H1 (cell line): ENCODE measurements around the gene BSN. TPM values are rescaled to one million over a fixed set of nuclear protein-coding genes. Genes with fewer than 3 reads are reported as not detected.

Experiments
- CTCF ChIA-PET: fragments of 300-600 bp; sonication (Branson Sonifier 250); formaldehyde crosslinking; loops from one replicate; lab custom pipeline; 2021; ENCODE audit not compliant: partially characterized antibody; lab: Charles Lee
- POLR2A ChIA-PET: fragments of 300-600 bp; sonication (Branson Sonifier 250); formaldehyde crosslinking; loops from one replicate; lab custom pipeline; 2021; ENCODE audit warnings: inconsistent platforms; ENCODE audit not compliant: partially characterized antibody; lab: Charles Lee
- DNase-seq, 2 experiments: peaks; one replicate each; pipeline versions ENCODE4 v3.0.0 to v3.0.0-alpha.2; 2010 to 2022; ENCODE audit warnings: low spot score in 2 of 2, low read depth in 1 of 2, mixed read lengths in 1 of 2
- FAIRE-seq: peaks from 2 replicates; lab custom pipeline; 2011; peaks lifted over from hg19 to GRCh38; lab: Jason Lieb, UNC
- H2AFZ ChIP-seq: 2 replicates; pipeline ENCODE4 v1.8.1; 2012; ENCODE audit warnings: low read length, inconsistent platforms
- H2AK5ac ChIP-seq: 2 replicates; pipeline ENCODE4 v1.6.1; 2013; ENCODE audit warnings: low read depth, low read length
- H2BK120ac ChIP-seq: replicated peaks from 2 replicates; pipeline ENCODE3; 2013; ENCODE audit warnings: low read depth, low read length, inconsistent platforms
- H2BK12ac ChIP-seq: 2 replicates; pipeline ENCODE4 v1.6.1; 2013; ENCODE audit warnings: low read depth, low read length
- H2BK15ac ChIP-seq: 2 replicates; pipeline ENCODE4 v1.6.1; 2013; ENCODE audit warnings: low read length
- H2BK20ac ChIP-seq: 2 replicates; pipeline ENCODE4 v1.6.1; 2013; ENCODE audit warnings: low read length
- H2BK5ac ChIP-seq: 2 replicates; pipeline ENCODE4 v1.6.1; 2013; ENCODE audit warnings: low read depth, low read length
- H3K14ac ChIP-seq: 2 replicates; pipeline ENCODE4 v1.6.1; 2013; ENCODE audit warnings: inconsistent platforms; ENCODE audit not compliant: insufficient read length
- H3K18ac ChIP-seq: 2 replicates; pipeline ENCODE4 v1.6.1; 2013; ENCODE audit warnings: low read length; ENCODE audit errors: extremely low read depth
- H3K23ac ChIP-seq: 2 replicates; pipeline ENCODE4 v1.6.1; 2013; ENCODE audit warnings: inconsistent platforms; ENCODE audit not compliant: insufficient read length
- H3K23me2 ChIP-seq: 2 replicates; pipeline ENCODE4 v1.6.1; 2013; ENCODE audit warnings: low read depth, low read length
- H3K27ac ChIP-seq: 2 replicates; pipeline ENCODE4 v1.6.1; 2011; ENCODE audit warnings: low read depth, low read length, inconsistent platforms
- H3K27me3 ChIP-seq, 4 experiments: replicated peaks in 1 of 4; 1 replicate in 1 of 4; 2 replicates in 3 of 4; pipeline versions ENCODE4 v1.6.1 to v1.8.1; 2011 to 2013; ENCODE audit warnings: low read length in 3 of 4, mild to moderate bottlenecking in 3 of 4, inconsistent platforms in 2 of 4, mixed read lengths in 2 of 4, moderate library complexity in 1 of 4; ENCODE audit not compliant: control insufficient read depth in 3 of 4, insufficient read depth in 3 of 4; ENCODE audit errors: extremely low read depth in 1 of 4
- H3K36me3 ChIP-seq, 4 experiments: 2 replicates each; pipeline versions ENCODE4 v1.6.1 to v1.8.1; 2011 to 2013; ENCODE audit warnings: mild to moderate bottlenecking in 4 of 4, low read length in 3 of 4, moderate library complexity in 2 of 4, control low read depth in 1 of 4, inconsistent platforms in 1 of 4; ENCODE audit not compliant: insufficient read depth in 4 of 4, control insufficient read depth in 2 of 4
- H3K4ac ChIP-seq: replicated peaks from 2 replicates; pipeline ENCODE3; 2013; ENCODE audit warnings: low read length, low read depth, mixed read lengths, inconsistent platforms; ENCODE audit not compliant: insufficient read length
- H3K4me1 ChIP-seq, 4 experiments: replicated peaks in 1 of 4; 1 replicate in 1 of 4; 2 replicates in 3 of 4; pipeline versions ENCODE4 v1.6.1 to v1.8.1; 2011 to 2013; ENCODE audit warnings: low read length in 3 of 4, inconsistent platforms in 2 of 4, mixed read lengths in 1 of 4; ENCODE audit not compliant: insufficient read depth in 4 of 4, control insufficient read depth in 3 of 4
- H3K4me2 ChIP-seq, 2 experiments: 2 replicates each; pipeline versions ENCODE4 v1.6.1 to v1.8.1; 2011 to 2013; ENCODE audit warnings: low read depth in 2 of 2, low read length in 2 of 2, control low read depth in 1 of 2, inconsistent platforms in 1 of 2, mild to moderate bottlenecking in 1 of 2; ENCODE audit not compliant: insufficient read depth in 1 of 2
- H3K4me3 ChIP-seq, 4 experiments: fragments of 200-600, 300-600 bp in 1 of 4; sonication (generic), shearing (Covaris generic), sonication (Bioruptor Twin) in 1 of 4; 2 replicates each; pipeline versions ENCODE4 v1.5.1 to v1.8.1; 2011 to 2016; ENCODE audit warnings: low read length in 4 of 4, low read depth in 3 of 4, control low read depth in 2 of 4, inconsistent platforms in 2 of 4, mild to moderate bottlenecking in 2 of 4, mixed read lengths in 1 of 4, moderate library complexity in 1 of 4; ENCODE audit not compliant: insufficient read depth in 2 of 4; ENCODE audit errors: extremely low read depth in 1 of 4
- H3K56ac ChIP-seq: replicated peaks from 2 replicates; pipeline ENCODE3; 2013; ENCODE audit warnings: low read depth, mild to moderate bottlenecking, mixed read lengths, low read length, inconsistent platforms; ENCODE audit not compliant: insufficient read length
- H3K79me1 ChIP-seq: 2 replicates; pipeline ENCODE4 v1.6.1; 2013; ENCODE audit warnings: low read depth, low read length, control low read depth
- H3K79me2 ChIP-seq, 2 experiments: 2 replicates each; pipeline versions ENCODE4 v1.6.1 to v1.8.1; 2012 to 2013; ENCODE audit warnings: low read length in 2 of 2, mild to moderate bottlenecking in 2 of 2, inconsistent platforms in 1 of 2; ENCODE audit not compliant: insufficient read depth in 2 of 2, control insufficient read depth in 1 of 2
- H3K9ac ChIP-seq, 4 experiments: replicated peaks in 1 of 4; 1 replicate in 1 of 4; 2 replicates in 3 of 4; pipeline versions ENCODE4 v1.6.1 to v1.8.1; 2011 to 2013; ENCODE audit warnings: low read depth in 3 of 4, low read length in 3 of 4, control low read depth in 2 of 4, mild to moderate bottlenecking in 2 of 4, moderate library complexity in 2 of 4, inconsistent platforms in 1 of 4; ENCODE audit errors: extremely low read depth in 1 of 4
- H3K9me3 ChIP-seq, 2 experiments: 2 replicates each; pipeline versions ENCODE4 v1.6.1 to v1.8.1; 2012 to 2013; ENCODE audit warnings: mild to moderate bottlenecking in 2 of 2, moderate library complexity in 2 of 2, control low read depth in 1 of 2, inconsistent platforms in 1 of 2, low read depth in 1 of 2, low read length in 1 of 2, mixed read lengths in 1 of 2; ENCODE audit not compliant: insufficient read depth in 2 of 2
- H4K20me1 ChIP-seq, 2 experiments: replicated peaks in 1 of 2; 2 replicates each; pipeline versions ENCODE3 to v1.8.1; 2011 to 2013; ENCODE audit warnings: inconsistent platforms in 2 of 2, low read length in 2 of 2, mild to moderate bottlenecking in 1 of 2; ENCODE audit not compliant: insufficient read depth in 2 of 2, control insufficient read depth in 1 of 2
- H4K5ac ChIP-seq: 2 replicates; pipeline ENCODE4 v1.6.1; 2013; ENCODE audit warnings: low read length, low read depth, mixed read lengths, inconsistent platforms; ENCODE audit not compliant: insufficient read length
- H4K8ac ChIP-seq: 2 replicates; pipeline ENCODE4 v1.8.0; 2013; ENCODE audit warnings: mild to moderate bottlenecking, moderate library complexity, low read length, inconsistent platforms; ENCODE audit not compliant: insufficient read depth; ENCODE audit errors: extremely low read depth
- H4K91ac ChIP-seq: replicated peaks from 2 replicates; pipeline ENCODE3; 2013; ENCODE audit warnings: low read length, mixed read lengths, inconsistent platforms; ENCODE audit not compliant: insufficient read length
- ASH2L ChIP-seq: fragments of 200-600, 300-600 bp; sonication (generic); IDR thresholded peaks from one replicate; pipeline ENCODE4 v1.7.1; 2017; ENCODE audit warnings: low read length
- BACH1 ChIP-seq: IDR thresholded peaks from 2 replicates; pipeline ENCODE4 v1.6.1; 2012; ENCODE audit warnings: low read length, improper control_type of control experiment
- BCL11A ChIP-seq, 2 experiments: IDR thresholded peaks; one replicate each; pipeline ENCODE4 v1.6.1; 2011; ENCODE audit warnings: low read depth in 2 of 2, low read length in 2 of 2, mild to moderate bottlenecking in 2 of 2
- BRCA1 ChIP-seq: IDR thresholded peaks from 2 replicates; pipeline ENCODE4 v1.6.1; 2012; ENCODE audit warnings: low read depth, low read length, improper control_type of control experiment
- CHD1 ChIP-seq: IDR thresholded peaks from 2 replicates; pipeline ENCODE4 v1.6.1; 2012; ENCODE audit warnings: low read depth, low read length, improper control_type of control experiment
- EZH2 ChIP-seq: fragments of 200-600 bp; sonication (generic); IDR thresholded peaks from 2 replicates; pipeline ENCODE4 v1.7.1; 2012; ENCODE audit warnings: low read depth, mild to moderate bottlenecking, moderate library complexity, low read length, inconsistent platforms; ENCODE audit not compliant: severe bottlenecking
- POLR2A ChIP-seq, 2 experiments: IDR thresholded peaks; 1 replicate in 1 of 2; 2 replicates in 1 of 2; pipeline ENCODE4 v1.6.1; 2011; ENCODE audit warnings: low read depth in 2 of 2, low read length in 2 of 2, mild to moderate bottlenecking in 2 of 2; ENCODE audit errors: control extremely low read depth in 1 of 2
- RAD21 ChIP-seq, 2 experiments: IDR thresholded peaks in 1 of 2; conservative IDR thresholded peaks in 1 of 2; 2 replicates each; pipeline ENCODE4 v1.6.1; 2011; ENCODE audit warnings: low read depth in 2 of 2, low read length in 2 of 2, improper control_type of control experiment in 1 of 2, inconsistent platforms in 1 of 2, mild to moderate bottlenecking in 1 of 2, moderate library complexity in 1 of 2
- RFX5 ChIP-seq: IDR thresholded peaks from 2 replicates; pipeline ENCODE4 v1.6.1; 2011; ENCODE audit warnings: low read depth, low read length, improper control_type of control experiment, borderline replicate concordance
- SIRT6 ChIP-seq: IDR thresholded peaks from one replicate; pipeline ENCODE4 v1.7.1; 2012; ENCODE audit warnings: low read length, inconsistent platforms
- TBP ChIP-seq: IDR thresholded peaks from 2 replicates; pipeline ENCODE4 v1.6.1; 2011; ENCODE audit warnings: low read depth, low read length, improper control_type of control experiment
- TEAD4 ChIP-seq: IDR thresholded peaks from 2 replicates; pipeline ENCODE4 v1.6.1; 2012; ENCODE audit warnings: low read depth, low read length, inconsistent platforms, mixed read lengths
- WGBS, 2 experiments: shearing (Covaris generic) in 1 of 2; methylation state at CpG; one replicate each; pipeline versions ENCODE4 v1.1.6 to v1.1.7; 2013 to 2015; ENCODE audit warnings: low lambda C conversion rate in 2 of 2, mixed read lengths in 2 of 2, inconsistent platforms in 1 of 2, low coverage in 1 of 2, missing lambda C conversion rate in 1 of 2; ENCODE audit not compliant: insufficient replicate concordance in 2 of 2, insufficient coverage in 1 of 2, insufficient read length in 1 of 2; ENCODE audit errors: extremely low coverage in 1 of 2, missing lambda C conversion rate in 1 of 2; 5-methylcytosine and 5-hydroxymethylcytosine counted together
- polyA plus RNA-seq, 7 experiments: library from polyadenylated mRNA; depleted of rRNA in 3 of 7; stranded (reverse) in 5 of 7; unstranded in 2 of 7; fragments of >200 nt in 5 of 7; fragments of 200-250 nt in 2 of 7; gene quantifications; 1 replicate in 5 of 7; 2 replicates in 1 of 7; 4 replicates in 1 of 7; pipeline versions ENCODE4 v1.2.1 to v1.2.3, GENCODE V29; 2011 to 2013; ENCODE audit warnings: missing spikeins in 2 of 7, mixed read lengths in 2 of 7
- total RNA-seq: library from RNA; stranded (reverse); fragmentation: NEBNext Ultra II Directional; extraction: Animal tissue kit (Norgen Biotek cat#: 25700); gene quantifications from 2 replicates; pipeline ENCODE4 v1.2.1, GENCODE V29; 2021

BSN gene
- total and polyA plus RNA-seq, 2 of the 8 experiments (the other 6 are each of a cell fraction or from before 2014, with no cell fraction given) = 0.60 to 3.0 TPM

- Histone ChIP-seq H3K18ac (no peak overlapping the region), H3K4me3 (no peak overlapping the region), H3K14ac (no peak overlapping the region), H3K27ac (no peak overlapping the region), H2BK120ac (no peak overlapping the region), H3K4me1 (no peaks in the 10 kb centered on the region; a peak in 1 of 7 replicates), H2BK12ac (no peak overlapping the region), H2AFZ (no peak overlapping the region), H4K8ac (no peak overlapping the region), H3K79me2 (no peaks in the 10 kb centered on the region), H2BK5ac (no peak overlapping the region), H3K9ac (no peak overlapping the region), H3K23ac (no peak overlapping the region), H3K4ac (no peak overlapping the region), H3K9me3 (no peaks in the 10 kb centered on the region), H4K5ac (no peak overlapping the region), H3K56ac (no peak overlapping the region), H3K4me2 (no peak overlapping the region), H4K20me1 (no peaks in the 10 kb centered on the region), H4K91ac (no peak overlapping the region), H3K23me2 (no peaks in the 10 kb centered on the region), H2BK15ac (no peak overlapping the region), H2BK20ac (no peak overlapping the region), H3K27me3 (no peaks in the 10 kb centered on the region), H3K79me1 (no peaks in the 10 kb centered on the region), H3K36me3 (no peaks in the 10 kb centered on the region; a peak in 1 of 8 replicates), H2AK5ac (no peak overlapping the region)
- FAIRE-seq = no peak
- POLR2A ChIA-PET = no interaction called here
- CTCF ChIA-PET = interaction anchor here (0.5 to 2.1 kb wide), 6 partner anchors 11 to 168 kb away, joined by 3 to 7 read pairs (median 4); no protein-coding TSS in a partner anchor
- 91% methylated on average over 3 of the region's 3 CpGs; no CpG with 5 or more reads in 1 of the 2 experiments for WGBS, 2 experiments
- no peak for DNase-seq
- TF ChIP-seq POLR2A (IDR thresholded peaks at IDR 0.05; ENCODE audit: control extremely low read depth in 1 of 2, low read depth in 2 of 2, low read length in 2 of 2) = no peak
- TF ChIP-seq EZH2 = no peak
- TF ChIP-seq BCL11A (IDR thresholded peaks at IDR 0.05; ENCODE audit: low read depth in 2 of 2, low read length in 2 of 2) = no peak
- TF ChIP-seq BRCA1 = no peak
- TF ChIP-seq ASH2L = no peak
- no peak for TF ChIP-seq BACH1
- no peak for TF ChIP-seq RFX5
- TF ChIP-seq RAD21 (IDR thresholded peaks at IDR 0.05 in 1 of 2, conservative IDR thresholded peaks at IDR 0.05 in 1 of 2; ENCODE audit: low read depth in 2 of 2, low read length in 2 of 2) = no peak
- no peak for TF ChIP-seq TEAD4
- no peak for TF ChIP-seq SIRT6
- no peak for TF ChIP-seq CHD1
- TF ChIP-seq TBP = no peak
Measured at GRCh38 chr3:49646236-49646635, 92.0 kb downstream of the BSN start.
